Dermis microvascular lymphatic vessel endothelial cell (primary cell): ENCODE data around the gene C2CD2L. TPM values are rescaled to one million over a fixed set of nuclear protein-coding genes. Genes with fewer than 3 reads are reported as not detected.
"Not testable (repeated sequence)": the region's sequence is repeated elsewhere in the genome, so short reads cannot be mapped to it uniquely, and the experiment has no call there.

Experiments
- DNase-seq, 2 donors: peaks; one replicate each; pipeline versions ENCODE4 v3.0.0 to v3.0.0-alpha.2; 2010; ENCODE audit warnings: low read depth in 2 of 2
- total RNA-seq: library from RNA; depleted of rRNA; stranded (reverse); fragments of >200 nt; gene quantifications from 2 replicates; pipeline ENCODE4 v1.2.1, GENCODE V29; 2014

The C2CD2L gene
- total RNA-seq, result 1.7 and 3.4 TPM in 2 replicates

DNA sequence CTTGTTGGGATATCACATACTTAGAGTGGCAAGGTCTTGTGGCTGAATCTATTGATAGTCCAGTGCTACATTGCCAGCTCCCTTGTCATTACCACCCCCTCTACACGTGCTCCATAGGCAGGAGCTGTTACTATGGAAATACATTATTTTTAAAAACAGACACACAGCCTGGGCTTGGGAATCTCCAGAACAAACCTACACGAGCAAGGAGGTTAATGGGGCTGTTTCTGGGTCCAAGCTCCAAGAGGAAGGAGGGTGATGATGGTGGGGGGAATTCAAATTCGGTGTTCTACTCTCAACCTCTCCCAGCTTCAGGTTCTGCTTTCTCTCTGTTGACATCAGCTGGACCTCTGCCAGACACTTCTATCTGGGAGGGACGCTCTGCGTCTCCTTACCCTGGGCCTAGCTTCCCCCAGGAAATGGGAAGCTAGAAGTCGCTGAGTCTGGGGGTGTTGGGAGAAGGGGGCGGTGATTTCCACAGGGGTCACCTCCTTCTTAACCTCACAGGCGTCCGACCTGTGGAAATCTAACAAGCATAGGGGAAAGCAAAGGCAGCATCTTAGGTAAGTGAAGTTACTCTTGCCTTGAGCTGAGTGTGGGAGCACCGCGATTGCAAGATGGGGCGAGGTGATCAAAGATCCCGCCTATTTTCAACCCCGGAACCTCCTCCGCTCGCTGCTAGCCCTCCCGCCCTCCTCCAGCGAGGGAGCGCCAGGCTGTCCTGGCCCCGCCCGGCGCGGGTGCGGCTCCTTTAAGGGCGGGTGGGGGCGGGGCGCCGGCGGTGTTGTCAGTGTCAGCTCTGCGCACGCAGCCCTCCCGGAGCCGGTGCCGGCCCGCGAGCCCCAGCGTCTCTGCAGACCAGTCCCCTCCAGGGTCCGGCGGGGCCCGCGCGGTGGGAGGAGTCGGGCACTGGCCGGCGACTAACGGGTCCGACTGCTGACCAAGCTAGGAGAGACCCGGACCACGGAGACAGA is at the start of gene C2CD2L:
C2CD2L (plus strand) TSS at position 781 of the 974 bp plus-strand sequence. CDS start 398 bp downstream, outside the sequence.
- peak; percentile 63 to 90 for DNase-seq

DNA sequence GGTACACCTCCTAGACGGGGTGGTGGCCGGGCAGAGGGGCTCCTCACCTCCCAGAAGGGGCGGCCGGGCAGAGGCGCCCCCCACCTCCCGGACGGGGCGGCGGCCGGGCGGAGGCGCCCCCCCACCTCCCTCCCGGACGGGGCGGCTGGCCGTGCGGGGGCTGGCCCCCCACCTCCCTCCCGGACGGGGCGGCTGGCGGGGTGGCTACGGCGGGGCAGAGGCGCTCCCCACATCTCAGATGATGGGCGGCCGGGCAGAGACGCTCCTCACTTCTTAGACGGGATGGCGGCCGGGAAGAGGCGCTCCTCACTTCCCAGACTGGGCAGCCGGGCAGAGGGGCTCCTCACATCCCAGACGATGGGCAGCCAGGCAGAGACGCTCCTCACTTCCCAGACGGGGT is 48.0 kb upstream of the C2CD2L start:
- DNase-seq, result not testable (repeated sequence)

DNA sequence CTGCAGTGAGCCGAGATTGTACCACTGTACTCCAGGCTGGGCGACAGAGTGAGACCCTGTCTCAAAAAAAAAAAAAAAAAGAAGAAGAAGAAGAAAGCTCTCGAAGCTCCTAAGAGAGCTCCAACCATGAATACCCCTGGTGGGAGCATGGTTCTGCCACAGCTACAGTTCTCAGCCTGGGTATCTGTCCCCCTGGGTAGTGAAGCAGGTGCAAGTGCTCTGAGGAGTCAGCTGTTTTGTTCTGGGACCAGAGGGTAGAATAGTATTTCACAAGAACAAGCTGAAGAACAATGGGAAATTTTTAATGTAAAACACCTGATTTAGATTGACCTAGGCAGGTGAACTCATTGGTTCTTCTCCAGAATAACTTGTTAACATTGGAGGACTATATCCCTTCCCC is 45.9 kb upstream of the C2CD2L start:
- DNase-seq, result no peak

DNA sequence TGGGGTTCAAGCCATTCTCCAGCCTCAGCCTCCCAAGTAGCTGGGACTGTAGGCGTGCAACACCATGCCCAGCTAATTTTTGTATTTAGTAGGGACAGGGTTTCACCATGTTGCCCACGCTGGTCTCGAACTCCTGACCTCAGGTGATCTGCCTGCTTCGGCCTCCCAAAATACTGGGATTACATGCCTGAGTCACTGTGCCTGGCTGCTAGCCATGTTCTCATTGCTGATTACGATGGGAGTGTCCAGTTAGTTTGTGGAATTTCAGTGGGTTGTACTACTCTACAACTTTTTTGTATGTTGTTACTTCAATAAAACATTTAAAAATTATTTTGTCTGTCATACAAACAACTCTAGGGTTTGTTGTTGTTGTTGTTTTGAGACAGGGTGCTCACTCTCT is 44.4 kb upstream of the C2CD2L start:
- DNase-seq, result no peak

DNA sequence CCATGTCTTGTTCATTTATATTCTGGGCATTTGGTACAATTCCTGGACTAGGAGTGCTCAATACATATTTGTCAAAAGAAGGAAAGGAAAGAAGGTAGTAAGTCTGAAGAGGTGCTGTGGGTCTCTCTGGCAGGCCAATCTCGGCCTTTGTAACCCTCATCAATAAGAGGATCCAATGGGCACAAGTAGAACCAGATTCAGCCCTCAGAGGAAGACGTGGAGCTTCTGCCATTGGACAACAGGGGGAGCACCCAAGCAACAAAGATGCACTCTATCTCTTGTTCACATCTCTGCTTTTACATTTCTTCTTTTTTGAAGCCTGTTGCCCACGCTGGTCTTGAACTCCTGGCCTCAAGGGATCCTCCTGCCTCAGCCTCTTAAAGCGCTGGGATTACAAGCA is 41.8 kb upstream of the C2CD2L start:
- DNase-seq, result peak; percentile 25 to 60

DNA sequence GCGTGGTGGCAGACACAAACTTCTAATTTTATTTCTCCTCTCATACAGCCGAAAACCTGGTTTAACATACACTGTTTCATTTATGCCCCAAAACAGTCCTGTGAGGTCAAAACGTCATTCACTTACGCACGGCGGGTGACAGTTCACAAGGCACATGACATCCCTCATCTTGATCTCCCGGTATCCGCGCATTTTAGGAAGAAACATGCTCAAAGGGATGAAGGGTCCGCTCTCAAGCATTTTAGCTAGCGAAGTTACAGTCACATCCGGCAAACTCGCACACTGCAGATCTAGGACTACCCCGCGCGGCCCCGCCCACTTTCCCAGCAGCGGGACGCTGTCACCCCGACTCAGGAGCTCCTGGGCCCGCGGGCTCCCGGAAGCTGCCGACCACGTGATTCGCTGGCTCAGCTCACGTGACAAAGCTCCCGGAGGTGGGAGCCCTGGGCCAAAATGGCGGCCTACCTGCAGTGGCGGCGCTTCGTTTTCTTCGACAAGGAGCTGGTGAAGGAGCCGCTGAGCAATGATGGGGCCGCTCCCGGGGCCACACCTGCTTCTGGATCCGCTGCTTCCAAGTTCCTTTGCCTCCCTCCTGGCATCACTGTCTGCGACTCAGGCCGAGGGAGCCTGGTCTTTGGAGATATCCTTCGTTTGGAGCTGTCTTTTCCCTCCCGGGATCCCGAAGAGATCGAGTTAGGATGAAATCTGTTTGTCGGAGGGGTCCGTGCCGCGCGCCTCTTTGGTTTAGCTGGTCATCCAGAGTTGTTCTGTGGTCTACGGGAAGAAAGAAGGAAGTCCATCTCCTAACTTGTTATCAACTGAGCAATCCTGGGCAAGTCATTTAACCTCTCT is 39.5 kb upstream of the C2CD2L start, which contains the start of gene VPS11:
VPS11 (plus strand) TSS at position 448 of the 852 bp plus-strand sequence; CDS start at position 454, 6 bp downstream.
- peak; percentile 86 to 96 for DNase-seq

DNA sequence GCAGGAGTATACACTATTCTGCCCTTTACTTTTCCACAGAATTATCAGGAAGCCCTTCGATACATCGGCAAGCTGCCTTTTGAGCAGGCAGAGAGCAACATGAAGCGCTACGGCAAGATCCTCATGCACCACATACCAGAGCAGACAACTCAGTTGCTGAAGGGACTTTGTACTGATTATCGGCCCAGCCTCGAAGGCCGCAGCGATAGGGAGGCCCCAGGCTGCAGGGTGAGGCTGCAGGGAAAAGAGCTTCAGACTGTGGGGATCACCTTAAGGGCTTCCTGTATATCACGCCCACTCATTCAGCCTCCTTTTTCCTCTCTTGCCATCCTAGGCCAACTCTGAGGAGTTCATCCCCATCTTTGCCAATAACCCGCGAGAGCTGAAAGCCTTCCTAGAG is 29.3 kb upstream of the C2CD2L start:
- no peak for DNase-seq

DNA sequence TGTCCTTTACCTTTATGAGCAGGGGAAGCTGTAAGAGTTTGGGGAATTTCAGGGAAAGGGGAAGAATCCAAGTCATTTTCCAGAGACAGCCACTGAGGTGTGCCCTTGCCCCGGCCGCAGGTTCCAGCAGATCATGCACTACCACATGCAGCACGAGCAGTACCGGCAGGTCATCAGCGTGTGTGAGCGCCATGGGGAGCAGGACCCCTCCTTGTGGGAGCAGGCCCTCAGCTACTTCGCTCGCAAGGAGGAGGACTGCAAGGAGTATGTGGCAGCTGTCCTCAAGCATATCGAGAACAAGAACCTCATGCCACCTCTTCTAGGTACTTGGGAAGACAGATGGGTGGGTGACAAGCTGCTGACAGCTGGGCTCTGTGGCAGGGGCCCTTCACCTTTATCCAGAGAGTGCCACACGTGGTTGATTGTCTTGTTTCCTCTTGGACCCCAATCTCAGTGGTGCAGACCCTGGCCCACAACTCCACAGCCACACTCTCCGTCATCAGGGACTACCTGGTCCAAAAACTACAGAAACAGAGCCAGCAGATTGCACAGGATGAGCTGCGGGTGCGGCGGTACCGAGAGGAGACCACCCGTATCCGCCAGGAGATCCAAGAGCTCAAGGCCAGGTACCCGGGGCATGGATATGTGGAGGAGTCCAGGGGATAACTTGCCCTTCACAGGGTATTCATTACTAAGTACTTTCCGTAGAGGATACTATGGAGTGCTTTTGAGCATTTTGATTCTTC is 28.3 kb upstream of the C2CD2L start:
- no peak for DNase-seq

DNA sequence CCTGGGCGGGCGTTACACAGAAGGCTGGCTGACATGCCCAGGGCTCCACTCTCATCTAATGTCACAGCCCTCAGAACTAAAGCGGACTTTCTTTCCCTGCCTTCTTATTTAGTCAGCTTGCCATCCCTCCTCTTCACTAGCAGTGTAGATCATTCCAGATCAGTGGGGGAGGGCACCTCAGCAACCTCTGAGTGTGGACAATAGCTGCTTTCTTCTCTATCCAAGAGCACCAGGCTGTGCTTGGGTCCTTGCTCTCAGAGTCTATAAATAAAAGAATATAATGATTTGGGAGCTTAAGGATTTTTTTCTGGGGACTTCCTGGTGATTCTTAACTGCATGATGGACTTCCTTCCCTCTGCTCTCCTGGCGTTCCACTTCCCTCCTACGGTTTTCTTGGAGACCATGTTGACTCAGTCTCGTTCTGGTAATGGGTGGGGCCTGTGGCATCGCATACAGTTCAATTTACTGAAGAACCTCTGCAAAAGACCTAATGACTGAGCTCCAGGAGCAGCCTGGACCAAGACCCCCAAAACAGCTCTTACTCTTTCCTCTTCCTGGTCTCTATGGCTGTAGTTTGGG is 25.4 kb upstream of the C2CD2L start:
- no peak for DNase-seq

DNA sequence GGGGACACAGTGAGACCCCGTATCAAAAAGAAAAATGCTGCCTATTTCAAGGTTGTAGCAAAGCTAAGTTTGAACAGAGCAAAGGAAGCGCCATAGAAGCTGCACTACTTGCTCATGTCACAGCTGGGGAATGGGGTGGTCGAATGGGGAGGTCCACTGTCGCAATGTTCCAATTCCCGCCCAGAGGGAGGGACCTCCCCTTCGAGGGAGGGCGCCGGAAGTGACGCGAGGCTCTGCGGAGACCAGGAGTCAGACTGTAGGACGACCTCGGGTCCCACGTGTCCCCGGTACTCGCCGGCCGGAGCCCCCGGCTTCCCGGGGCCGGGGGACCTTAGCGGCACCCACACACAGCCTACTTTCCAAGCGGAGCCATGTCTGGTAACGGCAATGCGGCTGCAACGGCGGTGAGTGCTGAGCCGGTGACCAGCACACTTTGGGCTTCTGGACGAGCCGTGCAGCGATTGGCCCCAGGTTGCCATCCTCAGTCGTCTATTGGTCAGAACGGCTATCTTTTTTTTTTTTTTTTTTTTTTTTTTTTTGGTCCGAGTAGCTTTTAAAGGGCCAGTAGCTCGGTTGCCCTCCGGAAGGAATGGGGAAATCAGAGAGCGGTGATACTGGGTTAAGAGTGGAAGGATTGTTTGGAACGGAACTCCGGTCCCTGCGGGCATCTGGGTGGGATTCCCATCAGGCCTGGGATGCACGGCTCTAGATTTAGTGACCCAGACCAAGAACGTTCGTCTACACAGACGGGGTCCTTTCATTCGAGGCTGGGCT is 22.3 kb upstream of the C2CD2L start, which contains the start of gene HMBS:
HMBS (plus strand) TSS at position 219 of the 774 bp plus-strand sequence; CDS start at position 372, 153 bp downstream.
- peak; percentile 90 to 93 for DNase-seq

DNA sequence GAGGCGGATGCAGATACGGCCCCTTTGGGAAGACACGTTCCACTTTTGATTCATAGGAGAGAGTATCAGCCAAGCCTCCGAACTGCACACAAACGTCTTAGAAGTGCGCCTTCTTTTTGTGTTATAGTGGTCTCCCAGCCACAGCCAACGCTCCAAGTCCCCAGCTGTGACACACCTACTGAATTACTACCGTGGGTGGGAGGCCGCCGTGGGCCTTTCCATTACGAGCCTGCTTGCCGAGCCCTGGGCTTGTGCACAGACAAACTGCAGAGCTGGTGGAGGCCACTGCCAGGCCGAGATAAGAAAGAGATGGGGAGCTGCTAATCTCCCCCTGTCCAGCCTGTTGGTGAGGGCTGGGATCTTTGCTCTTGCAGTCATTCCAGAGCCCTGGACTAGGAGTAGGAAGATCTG is 21.7 kb upstream of the C2CD2L start:
- DNase-seq, result no peak

DNA sequence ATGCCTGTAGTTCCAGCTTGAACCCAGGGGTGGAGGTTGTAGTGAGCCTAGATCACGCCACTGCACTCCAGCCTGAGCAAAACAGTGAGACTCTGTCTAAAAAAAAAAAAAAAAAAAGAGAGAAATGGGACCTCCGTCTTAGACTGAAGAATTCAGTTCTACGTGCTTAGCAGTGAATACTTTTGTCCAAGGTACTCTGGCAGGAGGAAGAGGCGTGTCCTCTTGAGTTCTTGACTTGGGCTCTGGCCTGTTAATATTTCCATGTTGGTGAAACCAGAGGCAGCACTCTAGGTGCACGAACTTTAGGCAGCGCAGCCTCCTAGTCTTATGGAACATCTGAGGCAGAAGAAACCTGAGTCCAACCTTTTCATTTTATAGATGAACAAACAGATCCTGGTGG is 20.0 kb upstream of the C2CD2L start:
- DNase-seq, result no peak

DNA sequence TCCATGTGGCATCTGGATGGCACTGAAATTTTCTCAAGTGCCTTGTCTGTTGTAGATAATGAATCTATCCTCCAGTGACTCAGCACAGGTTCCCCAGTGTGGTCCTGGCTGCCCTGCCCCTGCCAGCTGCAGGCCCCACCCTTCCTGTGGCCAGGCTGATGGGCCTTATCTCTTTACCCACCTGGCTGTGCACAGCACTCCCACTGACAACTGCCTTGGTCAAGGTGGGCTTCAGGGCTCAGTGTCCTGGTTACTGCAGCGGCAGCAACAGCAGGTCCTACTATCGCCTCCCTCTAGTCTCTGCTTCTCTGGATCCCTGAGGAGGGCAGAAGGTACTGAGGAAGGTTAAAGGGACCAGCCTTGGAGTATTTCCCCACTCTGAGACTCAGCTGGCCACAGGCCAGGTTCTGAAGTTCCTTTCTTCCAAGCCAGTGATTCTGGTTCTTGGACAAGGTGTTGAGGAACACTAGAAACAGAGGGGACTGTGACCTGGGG is 19.4 kb upstream of the C2CD2L start:
- no peak for DNase-seq

DNA sequence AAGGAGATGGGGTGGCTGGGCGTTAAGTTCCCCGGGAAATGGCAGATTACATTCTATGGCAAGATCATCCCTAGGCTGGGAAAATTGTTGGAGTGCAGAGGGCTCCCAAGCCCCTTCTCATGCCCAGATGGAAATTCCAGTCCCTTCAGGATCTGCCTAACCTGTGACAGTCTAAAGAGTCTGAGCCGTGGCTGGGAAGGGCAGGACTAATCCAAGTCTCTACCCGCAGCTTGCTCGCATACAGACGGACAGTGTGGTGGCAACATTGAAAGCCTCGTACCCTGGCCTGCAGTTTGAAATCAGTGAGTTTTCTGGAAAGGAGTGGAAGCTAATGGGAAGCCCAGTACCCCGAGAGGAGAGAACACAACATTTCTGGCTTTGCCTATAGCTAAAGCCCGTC is 18.7 kb upstream of the C2CD2L start:
- DNase-seq, result no peak

DNA sequence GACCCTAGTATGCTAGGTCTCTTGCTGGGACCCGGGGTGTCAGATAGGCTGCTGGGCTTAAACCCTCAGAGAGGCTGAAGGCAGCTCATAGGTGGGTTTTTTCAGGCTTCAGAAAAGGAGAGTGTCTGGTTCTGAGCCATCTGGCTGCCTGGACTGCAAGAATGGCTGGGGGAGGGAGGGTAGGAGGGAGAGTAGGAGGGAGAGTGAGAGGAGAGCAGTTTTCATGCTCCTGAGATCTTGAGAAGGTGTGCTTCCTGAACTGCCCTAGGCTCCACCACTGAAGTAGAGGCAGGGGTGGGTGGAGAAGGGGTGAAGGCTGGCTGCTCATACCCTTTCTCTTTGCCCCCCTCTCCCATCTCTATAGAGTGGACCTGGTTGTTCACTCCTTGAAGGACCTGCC is 17.8 kb upstream of the C2CD2L start:
- DNase-seq, result no peak

DNA sequence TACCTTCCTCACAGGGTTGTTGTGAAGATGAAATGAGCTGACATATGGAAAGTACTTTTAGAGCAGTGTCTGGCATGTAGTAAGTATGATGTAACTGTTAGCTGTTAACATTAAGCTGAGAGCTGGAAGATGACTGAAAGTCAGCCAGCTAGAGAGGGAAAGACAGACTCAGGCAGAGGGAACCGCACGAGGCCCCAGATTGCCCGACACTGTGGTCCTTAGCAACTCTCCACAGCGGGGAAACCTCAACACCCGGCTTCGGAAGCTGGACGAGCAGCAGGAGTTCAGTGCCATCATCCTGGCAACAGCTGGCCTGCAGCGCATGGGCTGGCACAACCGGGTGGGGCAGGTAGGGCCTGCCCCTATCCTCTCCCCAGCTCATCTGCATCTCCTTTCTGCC is 16.0 kb upstream of the C2CD2L start:
- no peak for DNase-seq

DNA sequence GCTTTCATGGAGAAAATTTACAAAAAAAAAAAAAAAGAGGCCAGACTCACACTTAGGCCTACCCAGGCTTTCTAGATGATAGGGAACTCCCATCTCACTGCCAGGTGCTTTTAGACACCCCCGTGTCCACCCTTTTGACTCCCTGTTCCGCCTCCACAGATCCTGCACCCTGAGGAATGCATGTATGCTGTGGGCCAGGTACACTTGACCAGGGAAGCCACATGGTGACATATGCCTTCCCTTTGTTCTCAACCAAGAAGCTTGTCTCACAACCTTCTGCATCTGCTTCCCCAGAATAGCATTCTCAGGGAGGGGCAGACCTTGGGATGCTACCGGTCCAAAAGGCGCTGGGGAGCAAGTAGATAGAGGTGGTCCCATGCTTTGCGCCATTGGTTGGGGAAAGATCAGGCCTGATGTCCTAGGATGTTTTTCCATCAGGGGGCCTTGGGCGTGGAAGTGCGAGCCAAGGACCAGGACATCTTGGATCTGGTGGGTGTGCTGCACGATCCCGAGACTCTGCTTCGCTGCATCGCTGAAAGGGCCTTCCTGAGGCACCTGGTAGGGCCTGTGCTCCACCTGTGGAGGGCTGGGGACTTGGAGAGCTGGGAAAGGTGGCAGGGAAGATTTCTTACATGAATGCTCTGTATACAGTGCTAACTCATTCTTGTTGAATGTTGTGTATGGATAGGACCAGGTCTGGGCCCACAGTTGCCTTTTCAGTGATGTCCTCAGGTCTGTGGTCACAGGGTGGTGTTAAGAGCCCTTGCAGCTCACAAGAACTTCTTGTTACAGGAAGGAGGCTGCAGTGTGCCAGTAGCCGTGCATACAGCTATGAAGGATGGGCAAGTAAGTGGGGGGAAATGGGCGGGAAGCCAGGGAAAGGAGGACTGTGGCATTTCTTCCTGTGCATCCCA is 14.9 kb upstream of the C2CD2L start:
- DNase-seq, result no peak

DNA sequence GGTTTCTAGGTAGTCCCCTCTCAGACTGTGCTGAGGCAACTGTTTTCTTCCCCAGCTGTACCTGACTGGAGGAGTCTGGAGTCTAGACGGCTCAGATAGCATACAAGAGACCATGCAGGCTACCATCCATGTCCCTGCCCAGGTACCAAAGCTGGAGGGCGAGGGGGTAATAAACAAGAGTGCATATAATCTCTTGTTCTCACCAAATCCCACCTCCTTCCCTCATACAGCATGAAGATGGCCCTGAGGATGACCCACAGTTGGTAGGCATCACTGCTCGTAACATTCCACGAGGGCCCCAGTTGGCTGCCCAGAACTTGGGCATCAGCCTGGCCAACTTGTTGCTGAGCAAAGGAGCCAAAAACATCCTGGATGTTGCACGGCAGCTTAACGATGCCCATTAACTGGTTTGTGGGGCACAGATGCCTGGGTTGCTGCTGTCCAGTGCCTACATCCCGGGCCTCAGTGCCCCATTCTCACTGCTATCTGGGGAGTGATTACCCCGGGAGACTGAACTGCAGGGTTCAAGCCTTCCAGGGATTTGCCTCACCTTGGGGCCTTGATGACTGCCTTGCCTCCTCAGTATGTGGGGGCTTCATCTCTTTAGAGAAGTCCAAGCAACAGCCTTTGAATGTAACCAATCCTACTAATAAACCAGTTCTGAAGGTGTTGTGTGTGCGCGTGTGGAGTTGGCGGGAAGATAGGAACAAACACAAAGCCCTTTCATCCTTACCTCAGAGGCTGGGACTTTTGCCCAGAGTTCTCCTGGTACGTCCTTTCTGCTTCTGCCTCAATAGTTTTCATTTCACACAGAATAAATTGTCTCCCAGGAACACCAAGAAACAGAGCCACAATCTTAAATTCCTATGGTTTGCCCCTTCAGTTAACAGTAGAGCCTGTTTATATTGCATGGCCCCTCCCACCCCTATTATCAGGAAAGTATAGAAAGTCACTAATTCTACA is 14.0 kb upstream of the C2CD2L start:
- no peak for DNase-seq
